Measurements from ENCODE around the gene MAFG.

- TF ChIP-seq CTCF (conservative IDR thresholded peaks at IDR 0.05; ENCODE audit: low read length) (no peak), EZH2phosphoT487 (IDR thresholded peaks at IDR 0.05; ENCODE audit: borderline replicate concordance) (no peak)
These were observed 38.4 kb downstream of the MAFG start for GRCh38 chr17:81888988-81889595.
